Parathyroid adenoma (tissue), 2 donors: ENCODE data around the gene EXOSC2.

Experiments
- H2AFZ ChIP-seq: fragments of 300-600 bp; sonication (generic); one replicate; pipeline ENCODE4 v1.7.0; 2017; ENCODE audit warnings: antibody characterized with exemption, mild to moderate bottlenecking
- H3K27ac ChIP-seq: fragments of 300-600 bp; sonication (generic); one replicate; pipeline ENCODE4 v1.7.0; 2017
- H3K27me3 ChIP-seq: fragments of 300-600 bp; sonication (generic); one replicate; pipeline ENCODE4 v1.7.0; 2017; ENCODE audit warnings: low read length; ENCODE audit not compliant: control insufficient read depth, insufficient read depth
- H3K36me3 ChIP-seq: fragments of 300-600 bp; sonication (generic); one replicate; pipeline ENCODE4 v1.7.0; 2017; ENCODE audit warnings: low read length; ENCODE audit not compliant: control insufficient read depth, insufficient read depth
- H3K4me1 ChIP-seq: fragments of 300-600 bp; sonication (generic); one replicate; pipeline ENCODE4 v1.7.0; 2017; ENCODE audit warnings: control low read depth
- H3K4me2 ChIP-seq: fragments of 300-600 bp; sonication (generic); one replicate; pipeline ENCODE4 v1.7.0; 2017; ENCODE audit warnings: low read length
- H3K4me3 ChIP-seq: fragments of 300-600 bp; sonication (generic); one replicate; pipeline ENCODE4 v1.7.0; 2017; ENCODE audit warnings: low read depth, low read length
- H3K79me2 ChIP-seq: fragments of 300-600 bp; sonication (generic); one replicate; pipeline ENCODE4 v1.7.0; 2017; ENCODE audit warnings: control low read depth
- H3K9ac ChIP-seq: fragments of 300-600 bp; sonication (generic); one replicate; pipeline ENCODE4 v1.7.0; 2017; ENCODE audit warnings: mild to moderate bottlenecking
- H3K9me3 ChIP-seq: fragments of 300-600 bp; sonication (generic); one replicate; pipeline ENCODE4 v1.7.0; 2017; ENCODE audit warnings: low read length; ENCODE audit not compliant: control insufficient read depth
- CTCF ChIP-seq: fragments of 300-600 bp; sonication (generic); IDR thresholded peaks from one replicate; pipeline ENCODE4 v1.7.0; 2017; ENCODE audit warnings: antibody characterized with exemption, mild to moderate bottlenecking
- donor health status: primary hyperparathyroidism.

EXOSC2 gene

DNA sequence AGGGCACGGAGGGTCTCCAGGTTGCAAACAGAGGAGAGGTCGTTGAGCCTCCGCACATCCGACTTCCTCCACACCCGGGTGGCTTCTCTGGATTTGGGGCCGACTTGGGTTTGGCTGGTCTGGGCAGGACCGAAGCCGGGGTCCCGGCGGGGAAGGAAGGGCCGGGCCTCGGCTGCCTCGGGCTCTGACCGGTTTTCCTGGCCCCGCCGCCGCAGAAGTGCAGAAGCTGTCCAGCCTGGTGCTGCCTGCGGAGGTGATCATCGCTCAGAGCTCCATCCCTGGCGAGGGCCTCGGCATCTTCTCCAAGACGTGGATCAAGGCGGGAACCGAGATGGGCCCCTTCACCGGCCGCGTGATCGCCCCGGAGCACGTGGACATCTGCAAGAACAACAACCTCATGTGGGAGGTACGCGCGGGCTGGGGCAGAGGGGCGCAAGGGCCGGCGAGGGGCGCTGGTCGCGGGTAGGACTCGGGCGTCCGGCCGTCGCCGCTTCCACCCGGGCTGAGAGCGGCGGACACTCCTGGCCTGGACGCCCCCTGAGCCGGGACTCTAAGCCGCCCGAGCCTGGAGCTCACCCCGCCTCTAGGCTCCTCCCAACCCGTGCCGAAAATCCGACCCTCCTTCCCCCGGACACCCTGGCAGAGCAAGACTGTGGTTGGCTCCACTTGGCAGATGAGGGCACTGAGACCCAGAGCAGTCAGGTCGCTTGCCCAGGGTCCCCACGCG lies 27.0 kb upstream of the EXOSC2 start:
- no peak overlapping the region for H3K4me2 ChIP-seq
- H3K9ac ChIP-seq: no peak overlapping the region
- no peak overlapping the region for H3K4me3 ChIP-seq
- peaks cover 27% of the 10 kb centered on the region for H3K27me3 ChIP-seq
- no peak for TF ChIP-seq CTCF
- H3K4me1 ChIP-seq: no peaks in the 10 kb centered on the region
- H2AFZ ChIP-seq: no peak overlapping the region
- H3K79me2 ChIP-seq: no peaks in the 10 kb centered on the region
- H3K36me3 ChIP-seq: no peaks in the 10 kb centered on the region
- no peak overlapping the region for H3K27ac ChIP-seq
- H3K9me3 ChIP-seq: no peaks in the 10 kb centered on the region

GRCh38 chr9:130667120-130667435 lies 26.5 kb upstream of the EXOSC2 start:
- Histone ChIP-seq H3K36me3 (no peaks in the 10 kb centered on the region), H3K9me3 (no peaks in the 10 kb centered on the region), H3K79me2 (no peaks in the 10 kb centered on the region), H3K4me3 (no peak overlapping the region), H3K27me3 (peaks cover 21% of the 10 kb centered on the region), H3K4me1 (no peaks in the 10 kb centered on the region), H3K27ac (no peak overlapping the region), H3K4me2 (no peak overlapping the region), H3K9ac (no peak overlapping the region), H2AFZ (no peak overlapping the region)
- TF ChIP-seq CTCF: no peak

- Histone ChIP-seq H3K36me3 (no peaks in the 10 kb centered on the region), H3K4me2 (no peak overlapping the region), H3K4me1 (no peaks in the 10 kb centered on the region), H3K27me3 (peaks cover 11% of the 10 kb centered on the region), H3K9me3 (no peaks in the 10 kb centered on the region), H3K27ac (no peak overlapping the region), H3K4me3 (no peak overlapping the region), H3K9ac (no peak overlapping the region), H3K79me2 (no peaks in the 10 kb centered on the region), H2AFZ (no peak overlapping the region)
- TF ChIP-seq CTCF: no peak
These were observed 25.4 kb upstream of the EXOSC2 start for GRCh38 chr9:130668196-130668595.

GRCh38 chr9:130668659-130669058 lies 24.9 kb upstream of the EXOSC2 start:
- Histone ChIP-seq H3K4me1 (no peaks in the 10 kb centered on the region), H3K4me3 (no peak overlapping the region), H3K4me2 (no peak overlapping the region), H3K36me3 (no peaks in the 10 kb centered on the region), H3K9me3 (no peaks in the 10 kb centered on the region), H3K27ac (no peak overlapping the region), H3K79me2 (no peaks in the 10 kb centered on the region), H2AFZ (no peak overlapping the region), H3K9ac (no peak overlapping the region), H3K27me3 (peaks cover 6% of the 10 kb centered on the region)
- TF ChIP-seq CTCF: no peak

- no peak overlapping the region for H3K27ac ChIP-seq
- no peaks in the 10 kb centered on the region for H3K36me3 ChIP-seq
- no peak overlapping the region for H3K9ac ChIP-seq
- H3K9me3 ChIP-seq: no peaks in the 10 kb centered on the region
- H3K27me3 ChIP-seq: no peaks in the 10 kb centered on the region
- no peaks in the 10 kb centered on the region for H3K79me2 ChIP-seq
- no peak overlapping the region for H3K4me2 ChIP-seq
- no peak overlapping the region for H2AFZ ChIP-seq
- TF ChIP-seq CTCF: no peak
- H3K4me3 ChIP-seq: no peak overlapping the region
- no peaks in the 10 kb centered on the region for H3K4me1 ChIP-seq
These were observed 23.6 kb upstream of the EXOSC2 start for GRCh38 chr9:130669965-130670364.
